ENCODE results near the gene CAB39.

GRCh38 chr2:230738924-230739323 is 26.3 kb downstream of the CAB39 start:
- TF ChIP-seq, protein P1, sequence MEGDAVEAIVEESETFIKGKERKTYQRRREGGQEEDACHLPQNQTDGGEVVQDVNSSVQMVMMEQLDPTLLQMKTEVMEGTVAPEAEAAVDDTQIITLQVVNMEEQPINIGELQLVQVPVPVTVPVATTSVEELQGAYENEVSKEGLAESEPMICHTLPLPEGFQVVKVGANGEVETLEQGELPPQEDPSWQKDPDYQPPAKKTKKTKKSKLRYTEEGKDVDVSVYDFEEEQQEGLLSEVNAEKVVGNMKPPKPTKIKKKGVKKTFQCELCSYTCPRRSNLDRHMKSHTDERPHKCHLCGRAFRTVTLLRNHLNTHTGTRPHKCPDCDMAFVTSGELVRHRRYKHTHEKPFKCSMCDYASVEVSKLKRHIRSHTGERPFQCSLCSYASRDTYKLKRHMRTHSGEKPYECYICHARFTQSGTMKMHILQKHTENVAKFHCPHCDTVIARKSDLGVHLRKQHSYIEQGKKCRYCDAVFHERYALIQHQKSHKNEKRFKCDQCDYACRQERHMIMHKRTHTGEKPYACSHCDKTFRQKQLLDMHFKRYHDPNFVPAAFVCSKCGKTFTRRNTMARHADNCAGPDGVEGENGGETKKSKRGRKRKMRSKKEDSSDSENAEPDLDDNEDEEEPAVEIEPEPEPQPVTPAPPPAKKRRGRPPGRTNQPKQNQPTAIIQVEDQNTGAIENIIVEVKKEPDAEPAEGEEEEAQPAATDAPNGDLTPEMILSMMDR (IDR thresholded peaks at IDR 0.05; ENCODE audit: borderline replicate concordance, extremely low read depth, low read length, poor library complexity, severe bottlenecking) = no peak
- TF ChIP-seq EZH2 (IDR thresholded peaks at IDR 0.05; ENCODE audit: borderline replicate concordance, low read depth, low read length, severe bottlenecking) = no peak
